Stimulated activated CD8-positive, alpha-beta memory T cell treated with anti-CD3 and anti-CD28 coated beads, Interleukin-12 subunit alpha, Interleukin-12 subunit beta, amount 100 ng/mL, for 24 hours (primary cell): ENCODE results near the gene BIRC5.
"Not testable (repeated sequence)": the region's sequence is repeated elsewhere in the genome, so short reads cannot be mapped to it uniquely, and the experiment has no call there.

Experiments
- DNase-seq: peaks from one replicate; pipeline ENCODE4 v3.0.0-alpha.2; 2020; ENCODE audit errors: extremely low read depth

BIRC5 gene

GRCh38 chr17:78239489-78239931 is 25.5 kb downstream of the BIRC5 start:
- no peak for DNase-seq

GRCh38 chr17:78240012-78240655 is 26.1 kb downstream of the BIRC5 start:
- DNase-seq: no peak

GRCh38 chr17:78240839-78241238 is 26.8 kb downstream of the BIRC5 start:
- no peak for DNase-seq

- no peak for DNase-seq
These were observed 27.4 kb downstream of the BIRC5 start for GRCh38 chr17:78241277-78242023.

- no peak for DNase-seq
These were observed 28.1 kb downstream of the BIRC5 start for GRCh38 chr17:78242024-78242742.

- DNase-seq: no peak
These were observed 33.3 kb downstream of the BIRC5 start for GRCh38 chr17:78247304-78247703.

GRCh38 chr17:78248051-78248914 is 34.2 kb downstream of the BIRC5 start:
- DNase-seq: no peak

- DNase-seq: no peak
These were observed 35.2 kb downstream of the BIRC5 start for GRCh38 chr17:78249074-78249817.

GRCh38 chr17:78249818-78250806 is 36.1 kb downstream of the BIRC5 start:
- DNase-seq: no peak

GRCh38 chr17:78250891-78251772 is 37.1 kb downstream of the BIRC5 start:
- DNase-seq: peak; percentile 61

GRCh38 chr17:78251773-78252103 is 37.7 kb downstream of the BIRC5 start:
- DNase-seq: no peak

- no peak for DNase-seq
These were observed 38.1 kb downstream of the BIRC5 start for GRCh38 chr17:78252111-78252634.

GRCh38 chr17:78252701-78253635 is 38.9 kb downstream of the BIRC5 start:
- DNase-seq: no peak

GRCh38 chr17:78253636-78253945 is 39.5 kb downstream of the BIRC5 start:
- not testable (repeated sequence) for DNase-seq

GRCh38 chr17:78253946-78254672 is 40.1 kb downstream of the BIRC5 start:
- DNase-seq: peak; percentile 57

GRCh38 chr17:78255029-78255656 is 41.1 kb downstream of the BIRC5 start:
- DNase-seq: no peak
